ENCODE results near the gene CA10.

The CA10 gene

DNA sequence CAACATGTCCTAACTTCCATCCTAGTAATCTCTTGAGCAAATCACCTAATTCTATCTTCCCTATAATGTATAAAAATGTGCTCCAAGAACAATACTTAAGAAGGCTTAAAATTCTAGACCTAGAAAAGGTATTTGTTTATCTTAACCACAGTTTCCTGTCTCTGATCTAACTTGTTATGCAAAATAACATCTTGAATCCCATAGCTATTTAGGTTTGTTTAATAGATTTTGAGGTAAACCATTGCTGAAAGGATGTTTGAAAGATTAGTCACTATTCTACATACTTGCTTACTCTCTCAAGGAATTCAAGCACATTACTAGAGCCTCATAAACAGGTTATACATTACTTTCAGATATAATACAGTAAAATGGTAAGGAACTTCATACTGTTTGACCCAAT lies 13.0 kb downstream of the CA10 start:
- no peak for DNase-seq

- DNase-seq = no peak
Observed at GRCh38 chr17:52143542-52143941, 15.0 kb downstream of the CA10 start.

GRCh38 chr17:52140601-52141000 lies 17.9 kb downstream of the CA10 start:
- DNase-seq = no peak

DNA sequence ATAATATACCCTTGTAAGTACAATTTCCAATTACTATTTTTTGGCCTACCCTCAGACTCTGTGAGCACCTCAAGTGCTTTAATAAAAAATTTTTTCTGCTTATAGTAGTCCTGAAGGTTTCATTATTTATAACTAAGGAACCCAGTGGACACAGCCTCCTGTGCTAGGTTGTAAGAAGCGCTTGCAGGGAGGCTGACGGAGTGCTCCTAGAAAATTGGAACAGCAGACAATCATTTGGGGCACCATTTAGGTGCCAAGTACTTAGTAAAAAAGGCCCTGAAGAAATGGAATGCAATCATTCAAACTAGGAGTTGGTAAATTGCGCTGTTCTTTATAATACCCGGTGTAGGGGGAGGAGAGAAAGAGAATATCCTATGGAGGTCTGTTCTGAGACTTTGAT lies 19.8 kb downstream of the CA10 start:
- no peak for DNase-seq

DNA sequence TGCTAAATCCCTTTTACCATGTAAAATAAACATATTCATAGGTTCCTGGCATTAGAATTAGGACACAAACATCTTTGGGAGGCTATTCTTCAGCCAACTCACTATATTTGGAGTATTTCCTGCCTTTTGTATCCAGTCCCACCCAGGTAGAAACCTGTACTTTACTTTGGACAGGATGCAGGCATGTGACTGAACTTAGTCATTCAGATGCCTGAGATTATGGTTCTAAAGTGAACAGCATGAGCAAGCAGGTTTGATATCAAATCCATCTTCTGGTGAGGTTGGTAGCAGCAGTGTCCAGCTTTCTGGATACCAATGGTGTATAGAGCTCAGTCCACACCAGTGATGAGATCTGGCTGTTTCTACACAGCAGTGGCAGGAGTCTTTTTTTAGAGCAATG lies 20.2 kb downstream of the CA10 start:
- no peak for DNase-seq

DNA sequence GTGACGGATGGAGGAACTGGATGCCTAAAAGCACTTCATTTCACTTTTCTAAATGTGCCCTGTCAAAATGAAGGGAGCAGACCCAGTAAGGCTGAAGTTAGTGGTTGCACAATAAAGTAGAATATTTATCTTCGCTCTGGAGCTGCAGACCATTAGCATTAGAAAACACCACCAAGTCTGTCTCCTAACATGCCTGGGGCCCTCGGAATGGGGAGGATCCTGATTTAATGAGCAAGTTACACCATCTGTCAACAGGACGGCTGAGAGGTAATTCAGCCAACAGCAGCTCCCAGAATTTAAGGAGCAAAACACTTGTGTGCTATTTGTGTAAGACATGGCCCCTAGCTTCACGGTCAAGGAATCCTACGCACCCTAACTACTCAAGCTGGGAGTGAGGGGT lies 22.3 kb downstream of the CA10 start:
- no peak for DNase-seq

- DNase-seq = no peak
Observed at GRCh38 chr17:52134641-52135040, 23.9 kb downstream of the CA10 start.

DNA sequence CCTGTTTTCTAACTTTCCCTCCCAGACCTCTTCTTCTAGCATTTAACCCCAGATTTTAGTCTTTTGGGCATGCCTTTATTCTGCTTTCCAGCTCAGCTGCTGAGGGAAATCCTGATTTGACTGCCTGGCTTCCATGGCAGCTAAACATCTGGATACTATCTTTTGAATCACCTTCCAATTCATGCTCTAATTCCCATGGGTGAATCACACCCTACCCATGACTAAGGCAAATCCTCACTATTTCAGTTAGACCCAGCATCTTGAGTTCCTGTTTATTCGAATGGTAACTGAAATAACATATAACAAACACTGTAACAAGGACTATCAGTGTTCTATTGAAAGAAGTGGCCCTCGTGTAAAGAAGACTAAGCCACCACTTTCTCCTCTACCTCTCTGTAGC lies 29.8 kb downstream of the CA10 start:
- DNase-seq = no peak

- DNase-seq = no peak
Observed at GRCh38 chr17:52124993-52125392, 33.5 kb downstream of the CA10 start.

- DNase-seq = no peak
Observed at GRCh38 chr17:52124561-52124960, 34.0 kb downstream of the CA10 start.

DNA sequence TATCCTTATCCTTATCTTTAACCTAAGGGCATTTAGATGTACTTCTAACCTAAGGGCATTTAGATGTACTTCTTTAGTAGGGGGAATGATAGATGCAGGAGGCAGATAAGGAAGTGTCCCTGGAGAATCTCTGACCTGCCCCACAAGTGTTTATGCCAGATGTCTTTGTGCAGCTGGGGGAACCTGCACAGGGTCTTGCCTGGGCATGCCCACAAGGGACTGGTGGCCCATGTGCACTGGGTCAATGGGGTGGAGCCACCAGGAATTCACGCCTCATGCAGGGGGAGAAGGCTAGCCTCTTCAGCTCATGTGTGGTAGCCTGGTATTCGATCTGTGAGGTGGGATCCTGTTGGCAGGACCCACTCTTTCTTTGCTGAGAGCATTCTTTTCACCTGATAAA lies 38.0 kb downstream of the CA10 start:
- DNase-seq = no peak

- DNase-seq = no peak
Observed at GRCh38 chr17:52110923-52111581, 47.5 kb downstream of the CA10 start.

GRCh38 chr17:52106638-52107261 lies 51.8 kb downstream of the CA10 start:
- peak; percentile 69 for DNase-seq

DNA sequence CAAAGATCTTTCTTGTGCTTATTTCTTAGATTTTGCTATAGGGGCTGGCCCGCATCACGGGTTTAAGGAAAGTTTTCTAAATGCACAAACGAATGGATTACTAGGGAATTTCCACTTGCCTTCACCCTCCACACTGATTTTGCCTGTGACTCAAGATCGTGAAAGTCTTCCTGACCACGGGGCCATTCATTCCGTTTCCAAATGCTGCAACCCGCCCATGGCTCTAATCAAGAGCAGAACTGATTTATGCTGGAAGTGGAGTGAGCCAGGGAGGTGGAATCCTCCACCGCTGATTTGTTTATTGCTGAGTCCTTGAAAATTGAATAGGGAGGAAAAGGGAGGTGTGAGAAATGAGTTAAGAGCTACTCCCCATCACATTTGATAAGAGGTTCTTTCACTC lies 52.4 kb downstream of the CA10 start:
- DNase-seq = no peak

- DNase-seq = no peak
Observed at GRCh38 chr17:52105591-52105990, 52.9 kb downstream of the CA10 start.

- no peak for DNase-seq
Observed at GRCh38 chr17:52096056-52096455, 62.5 kb downstream of the CA10 start.

- DNase-seq = no peak
Observed at GRCh38 chr17:52084176-52084575, 74.3 kb downstream of the CA10 start.

DNA sequence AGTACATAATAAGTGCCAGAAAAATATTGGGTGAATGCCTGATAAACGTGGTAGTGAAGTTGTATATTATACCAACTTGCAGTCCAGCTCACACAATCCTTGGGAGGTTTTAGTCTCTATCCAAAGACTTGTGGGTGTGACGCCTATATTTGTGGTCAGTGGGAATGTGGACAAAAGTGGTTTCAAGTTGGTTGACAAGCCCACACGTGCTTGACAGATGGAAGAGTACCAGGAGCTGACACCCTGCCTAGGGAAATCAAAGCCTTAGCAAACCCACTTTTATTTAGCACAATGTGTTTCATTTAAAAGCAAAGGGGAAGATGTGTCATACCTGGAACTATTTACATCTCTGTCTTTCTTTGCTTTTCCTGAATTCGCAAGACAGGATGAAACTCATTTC lies 79.0 kb downstream of the CA10 start:
- no peak for DNase-seq

DNA sequence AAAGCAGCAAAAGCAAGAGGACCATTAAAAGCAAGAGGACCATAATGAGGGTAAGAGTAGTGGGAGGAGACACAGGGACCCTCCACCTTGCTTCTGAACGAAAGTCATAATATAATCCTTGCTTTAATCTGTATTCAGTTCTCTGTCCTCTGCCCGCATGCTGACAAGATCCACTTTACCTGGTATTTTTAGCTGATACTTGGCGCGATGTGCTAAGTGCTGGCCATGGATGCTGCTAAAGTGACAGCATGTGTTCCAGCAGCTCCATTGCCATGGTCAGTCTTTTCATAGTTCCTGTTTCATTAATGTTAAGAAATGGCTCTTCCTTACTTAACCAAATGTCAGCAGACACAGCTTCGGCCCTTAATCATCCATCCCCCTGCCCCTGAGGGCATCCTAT lies 86.8 kb downstream of the CA10 start:
- no peak for DNase-seq

DNA sequence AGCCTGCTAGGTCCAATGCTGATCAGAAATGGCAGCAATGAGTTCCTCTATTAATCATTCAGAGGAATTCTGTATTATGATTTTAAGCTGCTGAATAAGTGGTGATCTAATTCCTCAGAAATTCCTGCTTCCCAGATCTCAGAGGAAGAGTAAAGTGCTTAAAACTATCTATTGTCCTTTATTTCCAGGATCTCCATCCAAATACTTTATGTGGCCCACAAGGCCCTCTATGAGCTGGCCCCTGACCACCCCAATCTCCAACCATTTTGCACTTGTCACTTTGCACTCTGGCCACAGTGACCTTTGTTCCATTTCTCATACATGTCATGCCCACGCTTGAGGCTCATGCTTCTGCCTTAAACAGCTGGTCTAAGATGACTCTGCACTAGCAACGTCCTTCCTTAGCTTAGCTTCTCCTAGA lies 93.7 kb downstream of the CA10 start:
- DNase-seq = no peak

- no peak for DNase-seq
Observed at GRCh38 chr17:52049496-52049895, 109.0 kb downstream of the CA10 start.

- no peak for DNase-seq
Observed at GRCh38 chr17:52049051-52049450, 109.5 kb downstream of the CA10 start.

DNA sequence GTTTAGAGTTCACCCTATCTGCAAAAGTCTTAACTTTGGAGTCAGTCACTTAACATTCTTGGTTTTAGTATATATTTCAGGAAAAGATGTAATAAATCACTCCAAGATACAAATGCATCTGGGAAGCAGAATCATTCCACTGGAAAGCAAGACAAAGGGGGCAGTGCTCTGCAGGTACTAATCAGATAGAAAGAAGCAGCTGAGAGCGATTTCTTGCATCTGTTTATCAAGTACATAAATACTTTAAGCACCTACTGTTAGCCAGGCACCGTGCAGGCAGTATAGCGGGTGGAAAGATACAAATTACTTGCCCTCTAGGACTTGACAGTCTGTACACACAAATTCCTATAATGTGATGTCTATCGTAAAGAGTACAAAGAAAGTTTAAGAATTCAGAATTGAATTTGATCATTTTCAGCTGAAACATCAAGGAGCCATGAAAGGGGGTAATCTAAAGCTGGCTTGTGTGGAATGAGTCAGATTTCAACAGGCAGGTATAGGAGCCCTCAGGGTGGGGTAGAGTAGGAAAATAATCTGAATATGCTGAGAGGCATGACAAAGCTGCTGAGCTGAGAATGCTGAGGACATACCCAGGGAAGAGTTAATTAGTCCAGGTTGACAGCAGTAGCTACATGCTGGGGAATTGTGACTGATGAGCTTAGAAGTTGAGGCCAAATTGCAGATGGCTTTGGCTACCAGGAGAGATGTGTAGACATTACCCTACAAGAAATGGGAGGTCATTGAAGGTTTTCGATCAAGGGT lies 110.2 kb downstream of the CA10 start:
- no peak for DNase-seq

GRCh38 chr17:52047086-52047485 lies 111.4 kb downstream of the CA10 start:
- no peak for DNase-seq

Data from hematopoietic multipotent progenitor cell treated with erythropoietin and hydrocortisone succinate and interleukin-3 and kit ligand, for 4 days (in vitro differentiated cells).